T-cell (primary cell): ENCODE measurements around the gene MEMO1. TPM values are rescaled to one million over a fixed set of nuclear protein-coding genes. Genes with fewer than 3 reads are reported as not detected.

Experiments
- ATAC-seq, 4 experiments: fragments of 200-7000 bp in 3 of 4; fragments of 150-1000 bp in 1 of 4; cut with Tn5 transposase; replicated peaks in 1 of 4; 1 replicate in 3 of 4; 2 replicates in 1 of 4; pipeline ENCODE4 v1.10.0; 2021; ENCODE audit warnings: moderate library complexity in 3 of 4, mild to moderate bottlenecking in 2 of 4, moderate number of reproducible peaks in 1 of 4
- CTCF ChIA-PET, 2 donors: fragments of 300-600 bp; sonication (Branson Sonifier 250); formaldehyde crosslinking; loops; one replicate each; lab custom pipeline; 2022; ENCODE audit warnings: antibody characterized with exemption in 2 of 2; lab: Charles Lee
- POLR2A ChIA-PET, 2 donors: fragments of 300-600 bp; sonication (Branson Sonifier 250); formaldehyde crosslinking; loops; one replicate each; lab custom pipeline; 2022; ENCODE audit warnings: antibody characterized with exemption in 2 of 2; lab: Charles Lee
- DNase-seq, 35 experiments: peaks; one replicate each; pipeline versions ENCODE4 v3.0.0 to v3.0.0-alpha.2; 2013 to 2023
- H3K27ac ChIP-seq: one replicate; pipeline ENCODE4 v1.5.1; 2013; ENCODE audit warnings: low read length
- H3K27me3 ChIP-seq, 2 experiments: replicated peaks in 1 of 2; 1 replicate in 1 of 2; 2 replicates in 1 of 2; pipeline versions ENCODE4 v1.6.1 to v1.7.0; 2013; ENCODE audit warnings: low read length in 1 of 2, mixed read lengths in 1 of 2; ENCODE audit not compliant: control insufficient read depth in 2 of 2, insufficient read depth in 2 of 2; ENCODE audit errors: extremely low read depth in 1 of 2
- H3K36me3 ChIP-seq, 2 donors: 1 replicate in 1 of 2; 2 replicates in 1 of 2; pipeline versions ENCODE4 v1.6.1 to v1.7.0; 2013; ENCODE audit warnings: low read length in 1 of 2; ENCODE audit not compliant: control insufficient read depth in 2 of 2, insufficient read depth in 1 of 2; ENCODE audit errors: extremely low read depth in 1 of 2
- H3K4me1 ChIP-seq, 2 experiments: 1 replicate in 1 of 2; 2 replicates in 1 of 2; pipeline versions ENCODE4 v1.6.1 to v1.7.0; 2013; ENCODE audit warnings: low read length in 2 of 2, mixed read lengths in 1 of 2; ENCODE audit not compliant: insufficient read depth in 2 of 2, control insufficient read depth in 1 of 2; ENCODE audit errors: extremely low read depth in 1 of 2
- H3K4me3 ChIP-seq, 2 donors: 1 replicate in 1 of 2; 2 replicates in 1 of 2; pipeline versions ENCODE4 v1.5.1 to v1.7.0; 2013; ENCODE audit warnings: mild to moderate bottlenecking in 2 of 2, low read length in 1 of 2, moderate library complexity in 1 of 2; ENCODE audit not compliant: control insufficient read depth in 1 of 2; ENCODE audit errors: extremely low read depth in 1 of 2
- H3K9me3 ChIP-seq: 2 replicates; pipeline ENCODE4 v1.7.0; 2013
- H3K27ac Mint-ChIP-seq, 2 donors: one replicate each; pipeline ENCODE4 v1.8.0; 2020 to 2021; ENCODE audit warnings: mild to moderate bottlenecking in 2 of 2, mixed read lengths in 2 of 2
- H3K27me3 Mint-ChIP-seq, 2 donors: one replicate each; pipeline ENCODE4 v1.8.0; 2021 to 2022; ENCODE audit warnings: mixed read lengths in 2 of 2
- H3K36me3 Mint-ChIP-seq: one replicate; pipeline ENCODE4 v1.8.0; 2021; ENCODE audit warnings: mixed read lengths
- H3K4me1 Mint-ChIP-seq, 3 donors: one replicate each; pipeline ENCODE4 v1.8.0; 2020 to 2022; ENCODE audit warnings: mixed read lengths in 3 of 3, mild to moderate bottlenecking in 1 of 3
- H3K4me3 Mint-ChIP-seq, 3 donors: one replicate each; pipeline ENCODE4 v1.8.0; 2020 to 2022; ENCODE audit warnings: mild to moderate bottlenecking in 3 of 3, mixed read lengths in 3 of 3, moderate library complexity in 3 of 3
- H3K9me3 Mint-ChIP-seq, 3 donors: one replicate each; pipeline ENCODE4 v1.8.0; 2020 to 2022; ENCODE audit warnings: mixed read lengths in 3 of 3
- WGBS: methylation state at CpG from one replicate; pipeline ENCODE4 v1.1.5; 2013; ENCODE audit warnings: missing lambda C conversion rate; ENCODE audit not compliant: insufficient coverage; 5-methylcytosine and 5-hydroxymethylcytosine counted together
- total RNA-seq, 35 experiments: library from RNA in 6 of 35; stranded (reverse) in 6 of 35; fragments of 120-200 nt in 1 of 35; gene quantifications; one replicate each; pipeline versions ENCODE4 v1.2.1 to v1.2.4 and lab custom pipeline; 2013 to 2026

The MEMO1 gene
- total RNA-seq, 5 donors from 2014 or later (not counting 1 experiment from before 2014, with no cell fraction given): 35.0 to 46.3 (median 41.5) TPM

GRCh38 chr2:31935370-31935769, 75.4 kb downstream of the MEMO1 start:
- POLR2A ChIA-PET: no interaction called here
- H3K4me3 ChIP-seq: no peak overlapping the region
- Mint-ChIP-seq H3K4me3 (no peak overlapping the region), H3K27ac (no peak overlapping the region), H3K4me1 (peaks cover 7 to 19% (median 17%) of the 10 kb centered on the region in 3 donors), H3K36me3 (peaks cover 7% of the 10 kb centered on the region), H3K27me3 (no peaks in the 10 kb centered on the region), H3K9me3 (no peaks in the 10 kb centered on the region)
- ATAC-seq (peak in 1 of 4 experiments; percentile 9), DNase-seq (no peak)
- CTCF ChIA-PET: no interaction called here
- no peaks in the 10 kb centered on the region for H3K36me3 ChIP-seq
- peaks cover 0 to 12% of the 10 kb centered on the region in 2 experiments for H3K4me1 ChIP-seq
- no peak overlapping the region for H3K27ac ChIP-seq
- WGBS: no CpG with 5 or more reads among the region's 4 CpGs
- no peaks in the 10 kb centered on the region for H3K27me3 ChIP-seq
- no peaks in the 10 kb centered on the region for H3K9me3 ChIP-seq

DNA sequence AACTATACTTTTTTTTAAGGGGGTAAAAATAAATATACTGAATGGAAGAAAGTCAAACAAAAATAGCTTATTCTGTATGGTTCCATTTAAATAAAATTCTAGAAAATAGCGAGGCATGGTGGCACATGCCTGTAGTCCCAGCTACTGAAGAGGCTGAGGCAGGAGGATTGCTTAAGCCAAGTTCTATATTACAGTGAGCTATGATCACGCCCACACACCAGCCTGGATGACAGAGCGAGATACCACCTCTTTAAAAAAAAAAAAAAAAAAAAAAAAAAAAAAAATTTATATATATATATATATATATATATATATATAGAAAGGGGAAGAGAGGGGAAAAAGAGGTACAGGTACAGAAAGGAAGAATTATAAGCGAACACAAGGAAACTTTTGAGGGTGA, 77.7 kb downstream of the MEMO1 start:
- no peak for ATAC-seq
- POLR2A ChIA-PET: interaction anchor here in 1 of 2 donors (0.5 to 0.6 kb wide), 2 partner anchors 19 to 1603 kb away, joined by 6 to 9 read pairs; no protein-coding TSS in a partner anchor
- Mint-ChIP-seq H3K27me3 (no peaks in the 10 kb centered on the region), H3K27ac (no peak overlapping the region), H3K4me3 (no peak overlapping the region), H3K36me3 (peaks cover 10% of the 10 kb centered on the region), H3K9me3 (no peaks in the 10 kb centered on the region), H3K4me1 (peaks cover 12 to 19% (median 17%) of the 10 kb centered on the region in 3 donors)
- no peak overlapping the region for H3K4me3 ChIP-seq
- no peaks in the 10 kb centered on the region for H3K9me3 ChIP-seq
- CTCF ChIA-PET: interaction anchor here in 1 of 2 donors (0.6 kb wide), 2 partner anchors 108 to 1665 kb away, joined by 4 read pairs; no protein-coding TSS in a partner anchor
- H3K4me1 ChIP-seq: peaks cover 0 to 12% of the 10 kb centered on the region in 2 experiments
- H3K27ac ChIP-seq: no peak overlapping the region
- H3K27me3 ChIP-seq: no peaks in the 10 kb centered on the region
- DNase-seq: no peak
- WGBS: 100% methylated on average over 1 of the region's 4 CpGs
- peaks cover 0 to 4% of the 10 kb centered on the region in 2 donors for H3K36me3 ChIP-seq

DNA sequence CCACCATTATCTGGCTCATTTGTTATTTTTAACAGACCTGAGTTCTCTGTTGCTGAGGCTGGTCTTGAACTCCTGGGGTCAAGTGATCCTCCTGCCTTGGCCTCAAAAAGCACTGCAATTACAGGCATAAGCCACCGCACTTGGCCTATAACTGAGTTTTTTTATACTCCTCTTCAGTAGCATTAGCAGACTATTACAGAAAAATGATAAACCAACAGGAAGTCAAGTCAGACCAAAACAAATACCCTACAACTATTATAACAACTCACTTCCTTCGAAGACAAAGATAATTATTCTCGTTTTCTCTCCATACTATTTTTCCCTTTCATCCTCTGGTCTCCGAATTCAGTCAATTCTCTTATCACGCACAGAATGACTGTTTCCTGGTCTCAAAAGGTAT, 78.2 kb downstream of the MEMO1 start:
- 63% methylated on average over 1 of the region's 5 CpGs for WGBS
- no peak for ATAC-seq
- peaks cover 12 to 17% (median 17%) of the 10 kb centered on the region in 3 donors for H3K4me1 Mint-ChIP-seq
- CTCF ChIA-PET: interaction anchor here in 1 of 2 donors (0.6 kb wide), 1 partner anchor 1666 kb away, joined by 4 read pairs; no protein-coding TSS in a partner anchor
- no peaks in the 10 kb centered on the region for H3K9me3 Mint-ChIP-seq
- POLR2A ChIA-PET: no interaction called here
- no peaks in the 10 kb centered on the region for H3K9me3 ChIP-seq
- no peak overlapping the region for H3K4me3 ChIP-seq
- peak overlapping the region in 1 of 2 donors; percentile 52 for H3K27ac Mint-ChIP-seq
- H3K4me1 ChIP-seq: peaks cover 0 to 12% of the 10 kb centered on the region in 2 experiments
- H3K27me3 Mint-ChIP-seq: no peaks in the 10 kb centered on the region
- H3K27me3 ChIP-seq: no peaks in the 10 kb centered on the region
- no peak overlapping the region for H3K27ac ChIP-seq
- no peak for DNase-seq
- H3K4me3 Mint-ChIP-seq: no peak overlapping the region
- H3K36me3 Mint-ChIP-seq: peaks cover 10% of the 10 kb centered on the region
- peaks cover 0 to 4% of the 10 kb centered on the region in 2 donors for H3K36me3 ChIP-seq

DNA sequence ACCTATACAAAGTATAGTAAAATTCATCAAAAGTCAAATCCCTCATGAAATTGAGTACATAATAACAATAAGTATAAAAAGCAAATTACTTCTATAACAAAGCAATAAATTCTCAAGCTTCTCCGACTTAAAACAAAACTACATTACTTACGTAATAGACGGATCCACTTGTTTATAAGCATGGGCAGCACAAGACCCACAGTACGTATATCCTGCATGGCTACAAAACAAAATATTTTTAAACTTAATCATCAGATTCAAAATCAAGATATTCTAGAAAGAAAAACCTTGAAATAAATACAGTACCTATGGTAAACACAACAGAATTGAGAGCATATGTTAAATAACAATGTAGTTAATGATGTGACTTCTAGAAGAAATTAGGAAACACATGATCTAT, 78.9 kb downstream of the MEMO1 start:
- no peak overlapping the region for H3K27ac Mint-ChIP-seq
- ChIA-PET CTCF (interaction anchor here in 1 of 2 donors (0.6 kb wide), 1 partner anchor 436 kb away, joined by 3 read pairs; no protein-coding TSS in a partner anchor), POLR2A (interaction anchor here in 1 of 2 donors (0.6 kb wide), 1 partner anchor 80 kb away, joined by 4 read pairs; no protein-coding TSS in a partner anchor)
- Histone ChIP-seq H3K4me3 (no peak overlapping the region), H3K4me1 (peaks cover 0 to 12% of the 10 kb centered on the region in 2 experiments), H3K9me3 (no peaks in the 10 kb centered on the region), H3K36me3 (peaks cover 0 to 4% of the 10 kb centered on the region in 2 donors), H3K27ac (no peak overlapping the region), H3K27me3 (no peaks in the 10 kb centered on the region)
- DNase-seq: no peak
- ATAC-seq: no peak
- peaks cover 12 to 16% (median 16%) of the 10 kb centered on the region in 3 donors for H3K4me1 Mint-ChIP-seq
- no CpG with 5 or more reads among the region's 4 CpGs for WGBS
- peaks cover 14% of the 10 kb centered on the region for H3K36me3 Mint-ChIP-seq
- no peaks in the 10 kb centered on the region for H3K27me3 Mint-ChIP-seq
- H3K9me3 Mint-ChIP-seq: no peaks in the 10 kb centered on the region
- no peak overlapping the region for H3K4me3 Mint-ChIP-seq

GRCh38 chr2:31925517-31925916, 85.3 kb downstream of the MEMO1 start:
- ChIA-PET CTCF (no interaction called here), POLR2A (no interaction called here)
- no peaks in the 10 kb centered on the region for H3K27me3 ChIP-seq
- no peaks in the 10 kb centered on the region for H3K4me1 ChIP-seq
- no peak for DNase-seq
- peaks cover 0 to 9% of the 10 kb centered on the region in 2 donors for H3K36me3 ChIP-seq
- H3K4me3 Mint-ChIP-seq: no peak overlapping the region
- no peaks in the 10 kb centered on the region for H3K9me3 ChIP-seq
- peaks cover 36% of the 10 kb centered on the region for H3K36me3 Mint-ChIP-seq
- no peak for ATAC-seq
- no CpG with 5 or more reads among the region's 2 CpGs for WGBS
- no peaks in the 10 kb centered on the region for H3K9me3 Mint-ChIP-seq
- H3K27ac ChIP-seq: no peak overlapping the region
- peaks cover 1 to 11% (median 8%) of the 10 kb centered on the region in 3 donors for H3K4me1 Mint-ChIP-seq
- H3K27ac Mint-ChIP-seq: no peak overlapping the region
- no peak overlapping the region for H3K4me3 ChIP-seq
- no peaks in the 10 kb centered on the region for H3K27me3 Mint-ChIP-seq

- H3K9me3 Mint-ChIP-seq: no peaks in the 10 kb centered on the region
- Histone ChIP-seq H3K4me1 (no peaks in the 10 kb centered on the region), H3K27me3 (no peaks in the 10 kb centered on the region), H3K4me3 (no peak overlapping the region), H3K27ac (no peak overlapping the region), H3K9me3 (no peaks in the 10 kb centered on the region), H3K36me3 (peaks cover 0 to 5% of the 10 kb centered on the region in 2 donors)
- ATAC-seq: no peak
- H3K27ac Mint-ChIP-seq: no peak overlapping the region
- CTCF ChIA-PET: interaction anchor here in 1 of 2 donors (0.7 kb wide), 1 partner anchor 535 kb away, joined by 4 read pairs; no protein-coding TSS in a partner anchor
- H3K27me3 Mint-ChIP-seq: no peaks in the 10 kb centered on the region
- POLR2A ChIA-PET: no interaction called here
- peaks cover 39% of the 10 kb centered on the region for H3K36me3 Mint-ChIP-seq
- H3K4me1 Mint-ChIP-seq: peaks cover 1 to 8% (median 5%) of the 10 kb centered on the region in 3 donors
- H3K4me3 Mint-ChIP-seq: no peak overlapping the region
- no peak for DNase-seq
Measured at GRCh38 chr2:31923662-31924061, 87.1 kb downstream of the MEMO1 start.
